Measurements from ENCODE around the gene FRMD4A.

DNA sequence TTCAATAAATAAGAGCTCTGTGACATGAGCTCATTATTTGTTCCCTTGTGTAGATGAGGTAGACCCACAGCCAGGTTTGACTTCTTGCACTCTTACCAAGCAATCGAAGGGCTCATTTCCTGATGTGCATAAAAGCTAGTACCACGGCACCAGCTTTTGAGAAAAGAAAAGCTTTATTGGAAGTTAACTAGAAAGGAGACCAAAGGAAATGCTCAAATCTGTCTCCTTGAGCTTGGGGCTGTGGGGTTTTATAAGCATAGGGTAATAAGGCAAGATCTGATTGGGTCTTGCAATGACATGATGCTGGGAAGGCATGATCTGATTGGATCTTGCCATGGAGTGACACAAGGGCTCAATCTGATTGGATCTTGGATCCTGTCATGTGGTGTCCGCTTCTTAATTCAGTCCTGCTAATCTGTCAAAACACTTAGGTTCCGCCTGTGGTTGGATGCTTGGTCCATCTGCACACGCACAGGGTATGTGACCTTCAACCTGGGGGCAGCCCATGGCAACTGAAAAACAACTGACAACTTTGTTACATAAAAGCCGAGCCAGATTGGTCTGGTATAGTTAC, 47.8 kb upstream of the FRMD4A start:
- TF ChIP-seq, protein P1, sequence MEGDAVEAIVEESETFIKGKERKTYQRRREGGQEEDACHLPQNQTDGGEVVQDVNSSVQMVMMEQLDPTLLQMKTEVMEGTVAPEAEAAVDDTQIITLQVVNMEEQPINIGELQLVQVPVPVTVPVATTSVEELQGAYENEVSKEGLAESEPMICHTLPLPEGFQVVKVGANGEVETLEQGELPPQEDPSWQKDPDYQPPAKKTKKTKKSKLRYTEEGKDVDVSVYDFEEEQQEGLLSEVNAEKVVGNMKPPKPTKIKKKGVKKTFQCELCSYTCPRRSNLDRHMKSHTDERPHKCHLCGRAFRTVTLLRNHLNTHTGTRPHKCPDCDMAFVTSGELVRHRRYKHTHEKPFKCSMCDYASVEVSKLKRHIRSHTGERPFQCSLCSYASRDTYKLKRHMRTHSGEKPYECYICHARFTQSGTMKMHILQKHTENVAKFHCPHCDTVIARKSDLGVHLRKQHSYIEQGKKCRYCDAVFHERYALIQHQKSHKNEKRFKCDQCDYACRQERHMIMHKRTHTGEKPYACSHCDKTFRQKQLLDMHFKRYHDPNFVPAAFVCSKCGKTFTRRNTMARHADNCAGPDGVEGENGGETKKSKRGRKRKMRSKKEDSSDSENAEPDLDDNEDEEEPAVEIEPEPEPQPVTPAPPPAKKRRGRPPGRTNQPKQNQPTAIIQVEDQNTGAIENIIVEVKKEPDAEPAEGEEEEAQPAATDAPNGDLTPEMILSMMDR (IDR thresholded peaks at IDR 0.05 in 4 of 5, conservative IDR thresholded peaks at IDR 0.05 in 1 of 5), result no peak
- TF ChIP-seq POLR2A (IDR thresholded peaks at IDR 0.05), result no peak
